ENCODE measurements around the gene SSBP4. TPM values are rescaled to one million over a fixed set of nuclear protein-coding genes. Genes with fewer than 3 reads are reported as not detected.

SSBP4 gene
- total RNA-seq, 4 donors from 2014 or later: 29.9 to 62.9 (median 43.7) TPM

DNA sequence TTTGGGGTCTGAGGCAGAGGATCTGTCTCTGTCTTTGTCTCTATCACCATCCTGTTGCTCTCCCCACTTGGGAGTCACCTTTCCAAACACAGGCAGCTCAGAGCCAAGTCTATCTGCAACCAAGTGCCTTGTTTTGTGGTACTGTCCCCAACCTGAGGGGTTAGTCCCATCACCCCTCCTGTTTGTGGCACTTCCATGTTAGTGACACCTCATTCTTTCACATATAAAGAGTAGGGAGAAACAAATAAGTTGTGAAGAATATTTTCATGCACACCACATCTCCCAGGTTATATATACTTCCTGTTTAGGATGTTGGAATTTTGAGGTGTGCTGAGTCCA is 29.5 kb upstream of the SSBP4 start:
- TF ChIP-seq, protein P1, sequence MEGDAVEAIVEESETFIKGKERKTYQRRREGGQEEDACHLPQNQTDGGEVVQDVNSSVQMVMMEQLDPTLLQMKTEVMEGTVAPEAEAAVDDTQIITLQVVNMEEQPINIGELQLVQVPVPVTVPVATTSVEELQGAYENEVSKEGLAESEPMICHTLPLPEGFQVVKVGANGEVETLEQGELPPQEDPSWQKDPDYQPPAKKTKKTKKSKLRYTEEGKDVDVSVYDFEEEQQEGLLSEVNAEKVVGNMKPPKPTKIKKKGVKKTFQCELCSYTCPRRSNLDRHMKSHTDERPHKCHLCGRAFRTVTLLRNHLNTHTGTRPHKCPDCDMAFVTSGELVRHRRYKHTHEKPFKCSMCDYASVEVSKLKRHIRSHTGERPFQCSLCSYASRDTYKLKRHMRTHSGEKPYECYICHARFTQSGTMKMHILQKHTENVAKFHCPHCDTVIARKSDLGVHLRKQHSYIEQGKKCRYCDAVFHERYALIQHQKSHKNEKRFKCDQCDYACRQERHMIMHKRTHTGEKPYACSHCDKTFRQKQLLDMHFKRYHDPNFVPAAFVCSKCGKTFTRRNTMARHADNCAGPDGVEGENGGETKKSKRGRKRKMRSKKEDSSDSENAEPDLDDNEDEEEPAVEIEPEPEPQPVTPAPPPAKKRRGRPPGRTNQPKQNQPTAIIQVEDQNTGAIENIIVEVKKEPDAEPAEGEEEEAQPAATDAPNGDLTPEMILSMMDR (IDR thresholded peaks at IDR 0.05): no peak

DNA sequence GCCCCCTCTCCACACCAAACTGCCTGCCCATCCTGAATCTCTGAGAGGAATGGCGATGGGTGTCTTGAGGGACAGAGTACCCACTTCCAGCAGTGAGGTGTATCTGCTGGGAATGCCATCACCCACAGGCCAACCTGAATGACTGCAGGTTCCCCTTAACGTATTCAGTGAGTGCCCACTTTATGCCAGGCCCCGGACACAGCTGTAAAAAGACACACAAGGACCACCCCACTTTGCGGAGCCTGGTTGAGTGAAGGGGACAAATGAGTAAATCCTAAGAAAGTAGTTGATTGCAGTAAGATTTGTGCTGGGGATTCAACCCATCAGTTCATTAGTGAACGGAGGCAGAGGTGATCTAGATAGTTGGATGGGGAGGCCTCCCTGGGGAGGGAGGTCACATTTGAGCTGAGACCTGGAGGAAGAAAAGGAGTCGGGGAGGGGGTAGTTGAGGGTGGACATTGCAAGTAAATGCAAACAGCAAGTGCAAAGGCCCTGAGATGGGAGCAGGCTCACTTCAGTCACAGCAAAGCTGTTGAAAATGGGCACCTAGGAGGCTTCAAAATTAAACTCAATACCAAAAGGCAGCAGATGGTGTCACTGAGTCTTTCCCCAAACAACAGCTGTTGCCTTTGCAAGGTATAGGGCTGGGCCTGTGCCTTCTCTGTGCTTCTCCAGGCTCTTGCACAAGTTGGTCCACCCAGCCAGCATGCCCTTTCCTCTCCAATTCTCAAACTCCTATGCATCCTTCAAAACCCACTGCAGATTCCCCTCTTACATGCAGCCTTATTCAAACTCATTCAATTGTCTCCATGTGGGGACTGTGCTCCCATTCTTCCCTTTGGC is 28.9 kb upstream of the SSBP4 start:
- TF ChIP-seq, protein P1 (IDR thresholded peaks at IDR 0.05): no peak
- DNase-seq (ENCODE audit: low spot score): no peak
- no peak for ATAC-seq (ENCODE audit: low FRiP score)

More for the DNA sequence above, 29.5 kb upstream of the SSBP4 start:
- DNase-seq (ENCODE audit: low spot score): no peak
- ATAC-seq (ENCODE audit: low FRiP score): no peak

DNA sequence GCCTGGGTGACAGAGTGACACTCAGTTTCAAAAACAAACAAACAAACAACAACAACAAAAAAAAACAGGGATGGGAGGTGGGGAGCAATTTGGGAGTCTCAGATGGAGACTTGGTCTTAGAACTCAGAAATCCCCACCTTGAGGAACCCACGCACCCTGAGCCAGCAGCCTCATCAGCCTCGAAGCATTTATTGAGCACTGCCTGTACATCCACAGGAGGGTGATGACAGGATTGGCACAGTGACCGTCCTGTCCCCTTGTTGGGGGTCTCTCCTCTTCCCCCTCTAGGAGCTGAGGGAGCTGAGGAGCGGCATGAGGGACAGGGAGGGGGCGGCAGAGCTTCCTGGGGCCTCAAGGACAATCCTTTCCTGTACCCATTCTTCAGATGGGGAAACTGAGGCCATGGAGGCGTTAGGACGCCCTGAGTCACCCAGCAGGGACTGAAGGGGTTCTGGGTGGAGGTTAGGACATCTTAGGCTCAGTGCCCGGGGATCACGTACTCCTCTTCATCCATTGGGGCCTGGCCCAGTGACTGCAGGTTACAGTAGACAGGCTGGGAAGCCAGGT is 27.6 kb upstream of the SSBP4 start:
- DNase-seq (ENCODE audit: low spot score): no peak
- TF ChIP-seq, protein P1 (IDR thresholded peaks at IDR 0.05): no peak
- ATAC-seq (ENCODE audit: low FRiP score): no peak

DNA sequence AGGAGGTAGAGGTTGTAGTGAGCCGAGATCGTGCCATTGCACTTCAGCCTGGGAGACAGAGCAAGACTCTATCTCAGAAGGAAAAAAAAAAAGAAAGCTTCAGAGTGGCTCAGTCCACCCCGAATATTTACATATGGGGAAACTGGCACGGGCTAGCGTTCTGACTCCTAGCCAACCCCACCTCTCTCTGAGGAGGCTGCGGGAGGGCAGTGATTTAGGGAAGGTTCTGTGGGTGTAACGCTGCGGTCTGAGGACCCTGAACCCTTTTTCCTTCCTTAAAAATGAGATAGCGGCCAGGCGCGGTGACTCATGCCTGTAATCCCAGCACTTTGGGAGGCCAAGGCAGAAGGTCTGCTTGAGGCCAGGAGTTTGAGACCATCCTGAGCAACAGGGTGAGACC is 26.8 kb upstream of the SSBP4 start:
- ATAC-seq (ENCODE audit: low FRiP score) (no peak), DNase-seq (ENCODE audit: low spot score) (no peak)
- TF ChIP-seq, protein P1 (IDR thresholded peaks at IDR 0.05): no peak

DNA sequence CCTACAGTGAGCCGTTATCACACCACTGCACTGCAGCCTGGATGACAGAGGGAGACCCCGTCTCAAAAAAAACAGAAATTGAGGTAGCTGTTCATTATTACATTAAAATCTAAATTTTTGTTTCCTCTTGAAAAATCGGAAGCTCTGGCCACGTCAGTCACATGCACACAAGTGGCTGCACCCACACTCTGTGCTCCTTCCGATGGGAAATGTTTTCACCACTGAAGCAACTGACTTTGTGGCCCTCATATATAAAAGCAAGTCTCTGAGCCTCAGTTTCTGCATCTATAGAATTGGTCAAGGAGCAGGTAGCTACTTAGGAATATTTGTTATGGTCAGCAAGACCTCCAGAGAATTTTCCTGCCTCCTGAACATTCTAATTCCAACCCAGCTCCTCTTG is 26.3 kb upstream of the SSBP4 start:
- DNase-seq (ENCODE audit: low spot score): no peak
- TF ChIP-seq, protein P1 (IDR thresholded peaks at IDR 0.05): no peak
- ATAC-seq (ENCODE audit: low FRiP score): no peak

DNA sequence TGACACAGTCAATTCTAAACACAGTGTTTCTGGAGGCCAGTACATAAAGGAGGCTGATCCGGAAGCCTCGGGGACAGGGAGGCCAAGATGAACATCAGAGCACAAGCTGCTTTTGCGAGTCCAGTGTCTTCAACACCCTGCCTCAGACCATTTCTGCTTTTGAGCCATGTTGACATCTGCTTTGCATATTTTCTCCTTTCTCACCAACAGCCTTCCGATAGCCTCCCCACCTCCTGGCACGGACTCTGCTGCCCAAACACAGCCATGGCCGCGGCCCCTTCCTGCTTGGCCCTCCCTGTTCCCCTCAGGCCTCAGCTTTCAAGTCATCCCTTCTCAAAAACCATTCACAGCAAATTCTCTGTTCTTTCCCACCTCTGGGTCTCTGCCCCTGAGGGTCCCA is 25.4 kb upstream of the SSBP4 start:
- DNase-seq (ENCODE audit: low spot score) (no peak), ATAC-seq (ENCODE audit: low FRiP score) (no peak)
- TF ChIP-seq, protein P1 (IDR thresholded peaks at IDR 0.05): no peak

Measured in omental fat pad (tissue), 4 donors.